AG04449 (cell line): ENCODE data around the gene VWF.

ENCODE experiments used
- CTCF ChIA-PET: fragments of 350-600 bp; formaldehyde crosslinking; extraction: SDS; loops from one replicate; lab custom pipeline; 2021; ENCODE audit warnings: antibody characterized with exemption; lab: Yijun Ruan, JAX
- POLR2A ChIA-PET: fragments of 400-600, 350-600 bp; formaldehyde crosslinking; extraction: SDS; loops from one replicate; lab custom pipeline; 2020; ENCODE audit warnings: antibody characterized with exemption, inconsistent platforms; lab: Yijun Ruan, JAX
- DNase-seq: peaks from one replicate; pipeline ENCODE4 v3.0.0-alpha.2; 2010; ENCODE audit warnings: low read depth, low spot score
- H3K4me3 ChIP-seq: 2 replicates; pipeline ENCODE4 v1.5.1; 2011; ENCODE audit warnings: low read depth, mild to moderate bottlenecking, control low read depth, low read length
- TF ChIP-seq, protein P1 (sequence below): IDR thresholded peaks from one replicate; pipeline ENCODE4 v1.5.1; 2011; ENCODE audit warnings: mild to moderate bottlenecking, moderate library complexity, low read length, control low read depth, inconsistent platforms; ENCODE audit not compliant: insufficient read depth; ENCODE audit errors: missing control alignments

Gene VWF

GRCh38 chr12:5916785-5917290 is 207.6 kb downstream of the VWF start:
- ChIA-PET POLR2A (no interaction called here), CTCF (no interaction called here)
- TF ChIP-seq, protein P1, sequence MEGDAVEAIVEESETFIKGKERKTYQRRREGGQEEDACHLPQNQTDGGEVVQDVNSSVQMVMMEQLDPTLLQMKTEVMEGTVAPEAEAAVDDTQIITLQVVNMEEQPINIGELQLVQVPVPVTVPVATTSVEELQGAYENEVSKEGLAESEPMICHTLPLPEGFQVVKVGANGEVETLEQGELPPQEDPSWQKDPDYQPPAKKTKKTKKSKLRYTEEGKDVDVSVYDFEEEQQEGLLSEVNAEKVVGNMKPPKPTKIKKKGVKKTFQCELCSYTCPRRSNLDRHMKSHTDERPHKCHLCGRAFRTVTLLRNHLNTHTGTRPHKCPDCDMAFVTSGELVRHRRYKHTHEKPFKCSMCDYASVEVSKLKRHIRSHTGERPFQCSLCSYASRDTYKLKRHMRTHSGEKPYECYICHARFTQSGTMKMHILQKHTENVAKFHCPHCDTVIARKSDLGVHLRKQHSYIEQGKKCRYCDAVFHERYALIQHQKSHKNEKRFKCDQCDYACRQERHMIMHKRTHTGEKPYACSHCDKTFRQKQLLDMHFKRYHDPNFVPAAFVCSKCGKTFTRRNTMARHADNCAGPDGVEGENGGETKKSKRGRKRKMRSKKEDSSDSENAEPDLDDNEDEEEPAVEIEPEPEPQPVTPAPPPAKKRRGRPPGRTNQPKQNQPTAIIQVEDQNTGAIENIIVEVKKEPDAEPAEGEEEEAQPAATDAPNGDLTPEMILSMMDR, result no peak

GRCh38 chr12:5915511-5915910 is 209.0 kb downstream of the VWF start:
- DNase-seq, result no peak
- ChIA-PET POLR2A (no interaction called here), CTCF (no interaction called here)
- no peak overlapping the region for H3K4me3 ChIP-seq
- TF ChIP-seq, protein P1, result no peak

More at GRCh38 chr12:5916785-5917290, 207.6 kb downstream of the VWF start:
- no peak for DNase-seq
- H3K4me3 ChIP-seq, result no peak overlapping the region

GRCh38 chr12:5914387-5915149 is 209.9 kb downstream of the VWF start:
- H3K4me3 ChIP-seq, result no peak overlapping the region
- TF ChIP-seq, protein P1, result no peak
- no peak for DNase-seq
- ChIA-PET CTCF (no interaction called here), POLR2A (no interaction called here)

DNA sequence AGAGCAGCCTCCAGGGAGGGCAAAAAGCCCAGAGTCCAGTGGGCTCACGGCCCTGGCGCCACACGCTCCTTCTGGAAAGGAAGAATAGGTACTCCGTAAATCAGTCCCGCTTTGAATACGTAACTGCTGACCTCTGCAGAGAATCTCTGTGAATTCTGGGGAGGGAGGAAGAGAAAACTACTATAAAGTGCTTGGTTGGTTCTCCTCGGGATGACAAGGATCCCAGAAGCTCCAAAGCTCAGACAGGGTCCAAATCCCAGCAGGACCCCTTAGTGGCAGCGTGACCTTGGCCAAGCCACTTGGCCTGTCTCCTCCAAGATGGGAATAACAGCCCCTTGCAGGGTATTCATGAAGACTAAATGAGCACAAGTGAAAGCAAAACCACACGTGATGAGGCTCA is 211.1 kb downstream of the VWF start:
- TF ChIP-seq, protein P1, result no peak
- CTCF ChIA-PET, result no interaction called here
- H3K4me3 ChIP-seq, result no peak overlapping the region
- no peak for DNase-seq
- POLR2A ChIA-PET, result no interaction called here

DNA sequence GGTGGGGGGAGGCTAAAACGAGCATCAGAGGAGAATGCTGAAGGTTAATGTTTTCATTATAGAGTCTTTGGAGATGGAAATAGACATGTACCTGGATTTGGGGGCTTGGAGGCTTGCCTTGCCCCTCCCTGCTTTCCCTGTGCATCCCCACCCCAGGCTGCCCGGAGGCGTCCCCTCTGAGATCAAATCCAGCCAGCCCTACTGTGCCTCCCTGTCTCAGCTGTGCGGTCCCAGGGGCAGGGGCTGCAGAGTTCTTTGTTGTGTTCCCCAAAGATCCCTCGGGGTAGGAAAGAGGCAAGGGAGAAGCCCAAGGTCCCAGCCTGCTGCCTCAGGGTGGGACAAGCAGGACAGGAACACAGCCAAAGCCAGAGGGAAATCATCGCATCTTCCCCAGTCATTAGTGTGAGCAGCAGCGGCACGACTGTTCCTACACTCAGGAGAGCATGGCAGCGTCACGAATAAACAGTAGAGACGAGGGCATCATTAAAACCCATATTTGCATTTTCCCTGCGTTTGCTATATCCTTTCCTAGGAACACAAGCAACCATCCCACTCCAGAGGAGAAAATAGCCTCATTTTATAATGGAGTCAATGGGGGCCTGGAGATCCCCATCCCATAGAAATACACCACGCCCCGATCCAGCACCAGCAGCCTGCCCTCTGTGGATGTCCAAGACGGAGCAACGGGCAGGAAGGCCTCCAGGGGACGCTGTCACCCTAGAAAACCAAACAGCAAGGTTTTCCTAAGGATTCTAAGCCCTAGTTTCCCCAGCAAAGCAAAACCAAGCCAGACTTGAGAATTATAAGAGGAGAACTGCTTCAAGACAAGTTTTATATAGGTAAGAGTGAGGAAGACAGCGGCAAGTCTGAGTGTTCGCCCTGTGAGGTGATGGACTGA is 211.8 kb downstream of the VWF start:
- POLR2A ChIA-PET, result no interaction called here
- CTCF ChIA-PET, result no interaction called here
- DNase-seq, result no peak
- no peak overlapping the region for H3K4me3 ChIP-seq
- TF ChIP-seq, protein P1, result peak; percentile 8

DNA sequence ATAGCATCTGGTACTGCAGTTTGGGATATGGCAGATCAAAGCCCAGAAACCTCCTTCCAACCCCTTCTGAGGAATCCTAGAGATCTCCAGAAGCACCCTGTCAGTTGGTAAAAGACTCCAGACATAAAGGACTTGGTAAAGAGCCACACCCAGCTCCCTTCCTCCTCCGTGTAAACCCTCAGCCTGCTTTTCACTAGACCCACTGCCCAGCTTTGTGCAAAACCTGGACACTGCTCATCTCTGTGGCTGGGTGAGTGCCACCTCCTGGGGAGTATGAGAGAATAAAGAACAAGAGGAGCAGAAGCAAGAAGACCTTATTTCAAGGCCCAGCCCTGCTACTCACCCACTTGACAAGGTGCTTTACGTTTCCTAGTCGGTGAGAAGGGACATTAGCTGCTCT is 212.5 kb downstream of the VWF start:
- CTCF ChIA-PET, result no interaction called here
- TF ChIP-seq, protein P1, result no peak
- no peak overlapping the region for H3K4me3 ChIP-seq
- POLR2A ChIA-PET, result no interaction called here
- DNase-seq, result no peak
